Measurements from ENCODE around the gene LRRC36. TPM values are rescaled to one million over a fixed set of nuclear protein-coding genes. Genes with fewer than 3 reads are reported as not detected.

Gene LRRC36
- total and polyA plus RNA-seq, 10 of the 15 experiments (the other 5 are each of a cell fraction or from before 2014, with no cell fraction given), result 0.45 to 2.0 (median 0.75) TPM; not detected in 1

DNA sequence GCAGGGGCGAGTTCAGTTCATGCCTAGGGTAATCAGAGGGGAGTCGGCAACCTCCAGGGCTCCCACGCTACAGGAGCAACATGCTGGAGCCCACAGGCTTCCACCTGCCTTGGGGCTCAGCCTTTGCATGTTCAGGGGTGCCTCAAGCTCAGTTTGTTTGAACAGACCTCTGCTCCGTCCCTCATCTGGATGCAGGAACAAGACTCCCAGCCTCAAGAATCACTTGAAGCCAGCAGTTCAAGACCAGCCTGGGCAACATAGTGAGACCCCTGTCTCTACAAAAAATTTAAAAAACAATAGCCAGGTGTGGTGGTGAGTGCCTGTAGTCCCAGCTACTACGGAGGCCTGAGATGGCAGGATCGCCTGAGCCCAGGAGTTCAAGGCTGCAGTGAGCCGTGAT lies 99.4 kb downstream of the LRRC36 start (continued):
- no peak for TF ChIP-seq ZBTB4 (CRISPR knock-in tag; IDR thresholded peaks at IDR 0.05)

GRCh38 chr16:67426950-67427349 lies 100.3 kb downstream of the LRRC36 start:
- no peak overlapping the region for H3K9ac ChIP-seq (ENCODE audit: control insufficient read depth, insufficient read depth, low read length)
- ATAC-seq (no peak), FAIRE-seq (no peak), DNase-seq (ENCODE audit: low read depth, low spot score) (no peak)
- H4K20me1 ChIP-seq (ENCODE audit: control insufficient read depth, insufficient read depth), result no peaks in the 10 kb centered on the region
- H3K27ac ChIP-seq (ENCODE audit: control insufficient read depth, insufficient read depth), result no peak overlapping the region
- POLR2A ChIA-PET, result interaction anchor here (0.7 to 1.5 kb wide), 2 partner anchors 39 to 477 kb away, joined by 3 to 4 read pairs; no protein-coding TSS in a partner anchor
- CTCF ChIA-PET, result interaction anchor here (0.7 to 5.6 kb wide), 9 partner anchors 9 to 241 kb away, joined by 3 to 84 read pairs (median 5); partner anchors contain the start of genes ATP6V0D1 and ZDHHC1
- H3K27me3 ChIP-seq (replicated peaks in 1 of 2; ENCODE audit: control insufficient read depth in 2 of 2, insufficient read depth in 2 of 2, low read length in 1 of 2), result peaks cover 12 to 16% of the 10 kb centered on the region in 2 experiments
- in situ Hi-C loops (cut with MboI) (no loop called here), intact Hi-C loops (cut with micrococcal nuclease; ENCODE audit: unreplicated experiment) (no loop called here)
- H2AFZ ChIP-seq (ENCODE audit: control insufficient read depth, low read depth, low read length), result no peak overlapping the region
- H3K36me3 ChIP-seq (ENCODE audit: control insufficient read depth in 2 of 2, insufficient read depth in 2 of 2, low read length in 1 of 2), result no peaks in the 10 kb centered on the region
- RAD21 ChIA-PET (ENCODE audit: unreplicated experiment), result interaction anchor here (0.7 to 3.1 kb wide), 10 partner anchors 9 to 89 kb away, joined by 3 to 31 read pairs (median 4); no protein-coding TSS in a partner anchor
- H3K79me2 ChIP-seq (ENCODE audit: control insufficient read depth, insufficient read depth, low read length), result no peaks in the 10 kb centered on the region
- no peaks in the 10 kb centered on the region for H3K9me3 ChIP-seq (replicated peaks; ENCODE audit: control insufficient read depth, insufficient read depth, low read length)
- WGBS (ENCODE audit: insufficient coverage, insufficient replicate concordance, low lambda C conversion rate, missing lambda C conversion rate), result 11% methylated on average over 6 of the region's 7 CpGs
- H3K4me2 ChIP-seq (ENCODE audit: control insufficient read depth, insufficient read depth), result no peak overlapping the region
- SMC1A ChIA-PET (ENCODE audit: uncharacterized antibody, unreplicated experiment), result interaction anchor here (0.6 to 2.8 kb wide), 9 partner anchors 10 to 166 kb away, joined by 3 to 19 read pairs (median 3); partner anchors contain the start of genes ATP6V0D1 and ZDHHC1
- no peak overlapping the region for H3K4me3 ChIP-seq
- BruUV-seq (replicated peaks), result no TSS peak
- TF ChIP-seq CEBPZ (IDR thresholded peaks at IDR 0.05; ENCODE audit: low read depth, low read length) (no peak), EZH2 (IDR thresholded peaks at IDR 0.05; ENCODE audit: borderline replicate concordance, control insufficient read depth, low read depth, low read length) (no peak), NKRF (conservative IDR thresholded peaks at IDR 0.05) (no peak), RAD51 (IDR thresholded peaks at IDR 0.05) (no peak), IKZF1 (conservative IDR thresholded peaks at IDR 0.05) (no peak), ZZZ3 (IDR thresholded peaks at IDR 0.05; ENCODE audit: control insufficient read depth, insufficient read length, low read depth) (no peak), ZBED1 (IDR thresholded peaks at IDR 0.05; ENCODE audit: borderline replicate concordance) (no peak), POU2F2 (IDR thresholded peaks at IDR 0.05; ENCODE audit: borderline replicate concordance, low read depth, low read length) (no peak), STAT3 (IDR thresholded peaks at IDR 0.05; ENCODE audit: low read depth, low read length) (no peak), SP1 (IDR thresholded peaks at IDR 0.05; ENCODE audit: low read depth, low read length) (no peak)
- peaks cover 4% of the 10 kb centered on the region; the same call in 1 of the 2 replicates for H3K4me1 ChIP-seq (ENCODE audit: control insufficient read depth, insufficient read depth, low read length)
